Common myeloid progenitor, CD34-positive (primary cell): ENCODE data around the gene TNFAIP8L3.

ENCODE experiments used
- CTCF ChIA-PET: fragments of 350-600 bp; sonication (Branson Sonifier 250); formaldehyde crosslinking; loops from one replicate; lab custom pipeline; 2021; ENCODE audit warnings: antibody characterized with exemption; lab: Charles Lee
- POLR2A ChIA-PET: fragments of 350-600 bp; sonication (Branson Sonifier 250); formaldehyde crosslinking; loops from one replicate; lab custom pipeline; 2021; ENCODE audit warnings: antibody characterized with exemption; lab: Charles Lee
- DNase-seq, 3 donors: peaks; one replicate each; pipeline versions ENCODE4 v3.0.0 to v3.0.0-alpha.2; 2013
- H3K27ac ChIP-seq, 2 experiments: 1 replicate in 1 of 2; 2 replicates in 1 of 2; pipeline ENCODE4 v1.7.0; 2013; ENCODE audit warnings: inconsistent platforms in 2 of 2, low read length in 2 of 2, mild to moderate bottlenecking in 2 of 2, low read depth in 1 of 2, moderate library complexity in 1 of 2; ENCODE audit not compliant: severe bottlenecking in 2 of 2, insufficient read depth in 1 of 2, poor library complexity in 1 of 2
- H3K27me3 ChIP-seq, 5 experiments: replicated peaks in 2 of 5; 1 replicate in 3 of 5; 2 replicates in 2 of 5; pipeline versions ENCODE4 v1.6.1 to v1.7.0; 2013; ENCODE audit warnings: low read length in 4 of 5, mild to moderate bottlenecking in 2 of 5, moderate library complexity in 2 of 5, inconsistent platforms in 1 of 5; ENCODE audit not compliant: insufficient read depth in 5 of 5, control insufficient read depth in 4 of 5
- H3K36me3 ChIP-seq, 4 experiments: 1 replicate in 2 of 4; 2 replicates in 2 of 4; pipeline versions ENCODE4 v1.6.1 to v1.7.0; 2013; ENCODE audit warnings: low read length in 3 of 4, control low read depth in 1 of 4, mild to moderate bottlenecking in 1 of 4; ENCODE audit not compliant: control insufficient read depth in 4 of 4, insufficient read depth in 4 of 4
- H3K4me1 ChIP-seq, 4 experiments: 1 replicate in 3 of 4; 2 replicates in 1 of 4; pipeline versions ENCODE4 v1.6.1 to v1.7.1; 2013; ENCODE audit warnings: low read length in 3 of 4, mild to moderate bottlenecking in 3 of 4, control low read depth in 1 of 4, inconsistent platforms in 1 of 4, moderate library complexity in 1 of 4; ENCODE audit not compliant: control insufficient read depth in 4 of 4, insufficient read depth in 4 of 4; ENCODE audit errors: control extremely low read depth in 1 of 4
- H3K4me3 ChIP-seq, 7 experiments: 1 replicate in 4 of 7; 2 replicates in 3 of 7; pipeline versions ENCODE4 v1.5.1 to v1.7.0; 2013; ENCODE audit warnings: mild to moderate bottlenecking in 7 of 7, low read length in 6 of 7, moderate library complexity in 6 of 7, inconsistent platforms in 2 of 7, low read depth in 2 of 7, control low read depth in 1 of 7; ENCODE audit not compliant: insufficient read depth in 4 of 7, control insufficient read depth in 1 of 7; ENCODE audit errors: extremely low read depth in 1 of 7
- H3K9me3 ChIP-seq, 5 experiments: 1 replicate in 4 of 5; 2 replicates in 1 of 5; pipeline versions ENCODE4 v1.6.1 to v1.7.1; 2013; ENCODE audit warnings: low read length in 4 of 5, mild to moderate bottlenecking in 2 of 5, inconsistent platforms in 1 of 5, low read depth in 1 of 5, moderate library complexity in 1 of 5; ENCODE audit not compliant: control insufficient read depth in 4 of 5, insufficient read depth in 2 of 5; ENCODE audit errors: control extremely low read depth in 1 of 5
- WGBS: methylation state at CpG from one replicate; pipeline ENCODE4 v1.1.5; 2013; ENCODE audit not compliant: insufficient coverage; 5-methylcytosine and 5-hydroxymethylcytosine counted together

TNFAIP8L3 gene

DNA sequence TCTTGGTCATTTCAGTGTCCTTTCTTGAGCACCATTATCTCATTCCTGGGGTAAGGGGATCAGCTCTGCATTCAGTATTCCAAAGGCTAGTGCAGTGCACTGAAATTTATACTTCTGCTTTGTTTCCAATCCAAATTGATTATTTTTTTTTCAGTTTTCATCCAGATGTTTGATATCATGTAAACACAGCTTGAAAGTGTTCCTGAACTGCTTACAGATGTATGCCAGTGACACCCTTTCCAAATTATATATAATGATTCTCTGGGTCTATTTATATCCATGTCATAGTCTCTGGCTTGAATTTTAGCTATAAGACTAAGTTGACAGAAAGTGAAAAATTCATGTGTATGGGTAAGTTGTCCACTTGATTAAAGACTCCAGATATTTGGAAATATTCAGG, 11.8 kb upstream of the TNFAIP8L3 start:
- DNase-seq = no peak
- Histone ChIP-seq H3K27ac (no peak overlapping the region), H3K36me3 (no peaks in the 10 kb centered on the region), H3K4me1 (no peaks in the 10 kb centered on the region), H3K9me3 (no peaks in the 10 kb centered on the region), H3K4me3 (no peak overlapping the region), H3K27me3 (peaks cover 0 to 24% (median 13%) of the 10 kb centered on the region in 5 experiments)
- CTCF ChIA-PET = no interaction called here
- POLR2A ChIA-PET = no interaction called here

DNA sequence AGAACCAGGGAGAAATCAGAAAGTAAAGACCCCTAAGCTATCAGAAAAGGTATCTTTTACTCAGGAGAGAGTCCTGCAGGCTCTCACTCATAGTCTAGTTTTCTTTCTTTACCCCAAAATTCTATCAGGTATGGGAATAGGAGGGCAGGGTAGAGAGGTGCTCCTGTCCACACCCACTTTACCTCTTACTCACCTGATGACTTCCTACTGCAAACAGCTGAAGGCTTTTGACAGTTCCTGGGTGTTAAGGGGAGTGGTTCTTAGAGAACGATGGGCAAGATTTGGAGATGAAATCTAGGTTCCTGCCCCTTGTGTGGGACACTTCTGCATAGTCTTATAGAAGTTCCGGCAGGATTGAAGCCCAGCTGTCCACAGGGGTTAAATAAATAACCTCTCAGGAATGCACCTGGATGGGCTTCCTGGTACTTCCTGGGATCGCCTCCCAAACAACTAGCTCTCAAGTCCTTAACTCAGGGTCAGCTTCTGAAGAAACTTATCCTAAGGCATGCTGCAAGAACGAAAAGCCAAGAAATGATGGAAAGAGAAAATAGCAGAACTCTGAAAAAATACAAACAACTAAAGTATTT, 10.8 kb upstream of the TNFAIP8L3 start:
- H3K36me3 ChIP-seq = no peaks in the 10 kb centered on the region
- H3K27ac ChIP-seq = no peak overlapping the region
- no peaks in the 10 kb centered on the region for H3K9me3 ChIP-seq
- 100% methylated on average over 3 of the region's 4 CpGs for WGBS
- peaks cover 0 to 30% (median 13%) of the 10 kb centered on the region in 5 experiments for H3K27me3 ChIP-seq
- no peaks in the 10 kb centered on the region for H3K4me1 ChIP-seq
- H3K4me3 ChIP-seq = no peak overlapping the region
- POLR2A ChIA-PET = no interaction called here
- CTCF ChIA-PET = no interaction called here
- DNase-seq = no peak

DNA sequence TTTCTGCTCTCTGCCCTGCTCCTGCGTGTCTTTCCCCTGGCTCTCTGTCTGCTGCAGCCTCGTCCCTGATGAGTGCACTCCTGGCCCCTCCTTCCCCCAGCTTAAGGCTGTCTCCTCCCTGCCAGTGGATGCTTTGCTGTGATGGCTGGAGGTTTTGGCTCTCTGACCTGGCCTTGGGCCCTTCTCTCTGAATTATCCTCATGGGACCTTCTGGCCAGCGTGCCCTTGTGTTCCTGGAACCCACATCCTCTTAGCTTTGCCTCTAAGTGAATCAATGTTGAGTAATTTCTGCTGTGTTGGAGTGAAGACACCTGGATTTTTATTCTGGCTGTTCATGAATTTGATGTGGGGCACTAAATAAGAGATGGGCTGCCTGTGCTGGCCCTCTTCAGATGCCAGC, 9.8 kb upstream of the TNFAIP8L3 start:
- 82% methylated on average over 2 of the region's 3 CpGs for WGBS
- Histone ChIP-seq H3K4me1 (no peaks in the 10 kb centered on the region), H3K27me3 (peaks cover 0 to 40% (median 13%) of the 10 kb centered on the region in 5 experiments), H3K9me3 (no peaks in the 10 kb centered on the region), H3K36me3 (no peaks in the 10 kb centered on the region), H3K4me3 (no peak overlapping the region), H3K27ac (no peak overlapping the region)
- CTCF ChIA-PET = no interaction called here
- no peak for DNase-seq
- POLR2A ChIA-PET = no interaction called here

DNA sequence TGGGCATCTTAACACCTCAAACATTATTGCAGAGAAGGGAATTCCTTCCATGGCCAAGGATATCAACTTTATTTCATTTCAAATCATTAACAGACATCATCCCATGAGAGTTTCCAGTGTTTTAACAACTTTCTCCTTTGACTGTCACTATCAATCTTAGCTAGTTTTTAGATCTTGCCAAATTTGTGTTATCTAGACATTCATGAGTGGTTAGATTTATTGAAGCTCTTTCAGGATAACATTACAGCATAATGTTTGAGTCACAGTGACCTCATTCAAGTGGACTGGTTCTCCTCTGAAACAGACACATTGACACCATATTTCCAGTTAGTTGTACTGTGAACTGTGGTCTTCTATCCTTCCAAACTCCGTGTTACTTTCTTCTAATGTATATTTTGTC, 8.6 kb upstream of the TNFAIP8L3 start:
- Histone ChIP-seq H3K4me3 (no peak overlapping the region), H3K27me3 (peaks cover 2 to 43% (median 10%) of the 10 kb centered on the region in 5 experiments), H3K9me3 (no peaks in the 10 kb centered on the region), H3K36me3 (no peaks in the 10 kb centered on the region), H3K4me1 (no peaks in the 10 kb centered on the region), H3K27ac (no peak overlapping the region)
- no peak for DNase-seq
- ChIA-PET CTCF (no interaction called here), POLR2A (no interaction called here)
- WGBS = 100% methylated on average over 1 of the region's 1 CpG

DNA sequence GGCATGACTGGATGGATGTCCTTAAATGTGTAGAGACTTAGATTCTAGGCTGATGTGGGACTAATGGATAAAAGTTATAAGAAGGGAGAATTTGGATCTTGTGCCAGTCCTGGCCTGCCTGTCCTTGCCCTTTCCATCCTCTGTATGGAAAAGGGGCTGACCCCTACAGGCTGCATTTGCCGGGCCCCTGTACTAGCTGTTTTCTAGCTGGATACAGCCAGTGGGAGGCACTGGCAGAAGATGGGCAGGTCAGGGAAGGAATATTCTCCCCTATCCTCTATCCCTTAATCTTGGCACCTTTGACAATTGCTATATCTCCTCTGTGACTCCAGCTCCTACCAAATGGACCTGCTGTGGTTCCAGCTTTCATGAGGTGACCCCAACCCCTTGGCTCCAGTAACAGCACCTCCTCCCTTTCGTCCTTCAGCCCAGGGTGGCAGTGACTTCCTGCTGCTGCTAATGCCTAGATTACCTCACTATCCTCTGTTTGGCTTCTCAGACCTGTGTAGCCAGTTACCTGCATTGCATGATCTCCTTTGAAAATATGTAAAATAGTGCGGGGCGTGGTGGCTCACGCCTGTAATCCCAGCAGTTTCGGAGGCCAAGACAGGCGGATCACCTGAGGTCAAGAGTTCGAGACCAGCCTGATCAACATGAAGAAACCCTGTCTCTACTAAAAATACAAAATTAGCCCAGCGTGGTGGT, 6.2 kb upstream of the TNFAIP8L3 start:
- CTCF ChIA-PET = interaction anchor here (0.7 kb wide), 1 partner anchor 51 kb away, joined by 4 read pairs; no protein-coding TSS in a partner anchor
- POLR2A ChIA-PET = no interaction called here
- WGBS = 96% methylated on average over 5 of the region's 9 CpGs
- no peak for DNase-seq
- Histone ChIP-seq H3K27me3 (peaks cover 5 to 61% (median 16%) of the 10 kb centered on the region in 5 experiments), H3K9me3 (no peaks in the 10 kb centered on the region), H3K36me3 (no peaks in the 10 kb centered on the region), H3K4me3 (no peak overlapping the region), H3K27ac (no peak overlapping the region), H3K4me1 (peaks cover 0 to 10% (median 0%) of the 10 kb centered on the region in 4 experiments)

DNA sequence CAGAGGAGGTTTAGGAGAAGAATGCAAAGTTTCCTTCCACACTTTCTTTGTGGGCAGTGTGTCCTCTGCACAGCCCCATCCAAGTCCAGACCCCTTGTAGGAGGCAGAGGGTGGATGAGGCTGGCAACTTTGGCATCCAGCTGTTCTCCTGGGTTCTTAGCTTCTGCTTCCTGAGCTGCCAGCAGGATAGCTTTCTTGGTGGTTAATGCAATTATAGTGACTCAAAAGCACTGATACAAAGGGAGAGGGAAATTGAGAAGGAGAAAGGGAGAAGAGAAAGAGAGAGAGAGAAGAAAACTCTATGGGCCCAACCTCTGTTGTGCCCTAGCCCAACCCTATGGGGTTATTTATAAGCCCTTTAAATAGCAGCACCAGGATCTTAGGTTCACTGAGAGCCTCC, 4.5 kb upstream of the TNFAIP8L3 start:
- peaks cover 0 to 22% (median 8%) of the 10 kb centered on the region in 4 experiments for H3K4me1 ChIP-seq
- CTCF ChIA-PET = no interaction called here
- peaks cover 7 to 67% (median 25%) of the 10 kb centered on the region in 5 experiments for H3K27me3 ChIP-seq
- POLR2A ChIA-PET = no interaction called here
- no peaks in the 10 kb centered on the region for H3K36me3 ChIP-seq
- no peaks in the 10 kb centered on the region for H3K9me3 ChIP-seq
- H3K27ac ChIP-seq = no peak overlapping the region
- DNase-seq = no peak
- no peak overlapping the region for H3K4me3 ChIP-seq

DNA sequence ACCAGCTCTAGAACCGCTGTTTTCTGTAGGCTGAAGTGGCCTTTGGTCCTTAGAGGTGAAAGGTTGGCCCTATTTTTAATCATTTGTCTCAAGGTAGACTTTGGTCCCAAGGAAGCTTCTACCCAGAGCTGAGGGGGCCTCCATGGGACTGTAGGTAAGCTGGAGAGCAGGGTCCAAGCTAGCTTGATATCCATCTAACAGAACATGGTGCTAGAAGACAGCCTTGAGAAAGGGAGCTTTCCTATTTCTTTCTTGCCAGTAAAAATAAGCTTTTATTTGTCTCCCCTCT, 3.6 kb upstream of the TNFAIP8L3 start:
- no peak for DNase-seq
- Histone ChIP-seq H3K27me3 (peaks cover 7 to 74% (median 31%) of the 10 kb centered on the region in 5 experiments), H3K27ac (no peak overlapping the region), H3K36me3 (no peaks in the 10 kb centered on the region), H3K4me1 (peaks cover 0 to 31% (median 18%) of the 10 kb centered on the region in 4 experiments), H3K4me3 (no peak overlapping the region), H3K9me3 (no peaks in the 10 kb centered on the region)
- WGBS = 100% methylated on average over 1 of the region's 1 CpG
- ChIA-PET CTCF (no interaction called here), POLR2A (no interaction called here)
